Peyer's patch (tissue), 4 donors: ENCODE measurements around the gene SLC16A11. TPM values are rescaled to one million over a fixed set of nuclear protein-coding genes. Genes with fewer than 3 reads are reported as not detected.

Source experiments
- DNase-seq, 3 donors: peaks; one replicate each; pipeline ENCODE4 v3.0.0-alpha.2; 2017 to 2019
- H3K27ac ChIP-seq, 4 donors: fragments of 200-600 bp; sonication (generic); one replicate each; pipeline ENCODE4 v1.5.1; 2016 to 2019
- H3K27me3 ChIP-seq, 2 donors: fragments of 200-600 bp; sonication (generic); one replicate each; pipeline ENCODE4 v1.5.1; 2019
- H3K36me3 ChIP-seq, 3 donors: fragments of 200-600 bp; sonication (generic); one replicate each; pipeline ENCODE4 v1.5.1; 2016 to 2019
- H3K4me1 ChIP-seq, 4 donors: fragments of 200-600 bp; sonication (generic); one replicate each; pipeline ENCODE4 v1.5.1; 2016 to 2019
- H3K4me3 ChIP-seq, 4 donors: fragments of 200-600 bp; sonication (generic); 1 replicate in 3 of 4; 2 replicates in 1 of 4; pipeline ENCODE4 v1.5.1; 2016 to 2019; ENCODE audit warnings: mild to moderate bottlenecking in 1 of 4
- H3K9me3 ChIP-seq, 4 donors: fragments of 200-600 bp; sonication (generic); one replicate each; pipeline ENCODE4 v1.5.1; 2016 to 2019; ENCODE audit warnings: mild to moderate bottlenecking in 1 of 4
- POLR2A ChIP-seq, 2 donors: fragments of 450-650 bp; IDR thresholded peaks; one replicate each; pipeline ENCODE4 v1.5.1; 2017; ENCODE audit warnings: antibody characterized with exemption in 2 of 2, mild to moderate bottlenecking in 2 of 2, moderate library complexity in 2 of 2
- total RNA-seq, 4 donors: library from RNA; depleted of rRNA; stranded (reverse); fragments of >200 nt; gene quantifications; one replicate each; pipeline ENCODE4 v1.1.0, GENCODE V29; 2016
- TF ChIP-seq, protein P1 (sequence below), 6 experiments: fragments of 450-650 bp in 4 of 6; fragments of 200-600 bp in 2 of 6; sonication (generic) in 1 of 6; IDR thresholded peaks; one replicate each; pipeline ENCODE4 v1.5.1; 2017 to 2019; ENCODE audit warnings: antibody characterized with exemption in 6 of 6, mild to moderate bottlenecking in 3 of 6, moderate library complexity in 1 of 6

The SLC16A11 gene
- total RNA-seq, 4 donors from 2014 or later, result 0.94 to 1.1 TPM; not detected in 2

DNA sequence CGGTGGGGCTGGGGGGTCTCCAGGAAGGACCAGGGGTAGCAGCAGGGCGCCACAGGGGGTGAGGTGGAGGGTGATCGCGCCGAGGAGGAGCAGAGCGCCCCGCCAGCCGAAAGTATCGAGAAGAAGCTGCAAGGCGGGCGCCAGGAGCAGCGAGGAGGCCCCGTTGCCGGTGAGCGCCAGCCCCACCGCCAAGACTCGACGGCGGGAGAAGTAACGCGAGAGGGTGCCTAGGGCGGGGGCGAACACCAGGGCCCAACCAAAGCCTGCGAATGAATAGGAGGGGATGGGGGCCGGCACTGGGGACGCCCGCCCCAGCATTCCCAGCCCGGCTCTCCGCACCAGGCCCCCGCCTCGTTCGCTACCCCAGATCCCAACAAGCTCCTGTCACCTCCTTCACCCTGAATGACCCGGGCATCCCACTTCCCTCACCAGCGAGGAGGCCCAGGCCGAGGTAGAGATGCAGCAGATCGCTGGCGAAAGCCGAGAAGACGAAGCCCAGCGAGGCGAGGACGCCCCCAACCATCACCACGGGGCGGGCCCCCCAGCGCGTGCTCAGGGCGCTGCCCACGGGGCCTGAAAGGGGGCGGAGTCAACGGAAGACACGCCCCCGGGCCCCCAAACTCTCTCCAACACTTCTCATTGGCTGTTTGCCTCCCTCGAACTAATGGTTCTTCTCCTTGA, 1.3 kb downstream of the SLC16A11 start:
- H3K4me1 ChIP-seq, result peaks cover 9 to 53% (median 24%) of the 10 kb centered on the region in 4 donors
- DNase-seq, result peak in 2 of 3 donors; percentile 27 to 53
- H3K36me3 ChIP-seq, result no peaks in the 10 kb centered on the region
- peak overlapping the region; percentile 26 to 58 (median 54) for H3K4me3 ChIP-seq
- no peak for TF ChIP-seq POLR2A (IDR thresholded peaks at IDR 0.05)
- TF ChIP-seq, protein P1, sequence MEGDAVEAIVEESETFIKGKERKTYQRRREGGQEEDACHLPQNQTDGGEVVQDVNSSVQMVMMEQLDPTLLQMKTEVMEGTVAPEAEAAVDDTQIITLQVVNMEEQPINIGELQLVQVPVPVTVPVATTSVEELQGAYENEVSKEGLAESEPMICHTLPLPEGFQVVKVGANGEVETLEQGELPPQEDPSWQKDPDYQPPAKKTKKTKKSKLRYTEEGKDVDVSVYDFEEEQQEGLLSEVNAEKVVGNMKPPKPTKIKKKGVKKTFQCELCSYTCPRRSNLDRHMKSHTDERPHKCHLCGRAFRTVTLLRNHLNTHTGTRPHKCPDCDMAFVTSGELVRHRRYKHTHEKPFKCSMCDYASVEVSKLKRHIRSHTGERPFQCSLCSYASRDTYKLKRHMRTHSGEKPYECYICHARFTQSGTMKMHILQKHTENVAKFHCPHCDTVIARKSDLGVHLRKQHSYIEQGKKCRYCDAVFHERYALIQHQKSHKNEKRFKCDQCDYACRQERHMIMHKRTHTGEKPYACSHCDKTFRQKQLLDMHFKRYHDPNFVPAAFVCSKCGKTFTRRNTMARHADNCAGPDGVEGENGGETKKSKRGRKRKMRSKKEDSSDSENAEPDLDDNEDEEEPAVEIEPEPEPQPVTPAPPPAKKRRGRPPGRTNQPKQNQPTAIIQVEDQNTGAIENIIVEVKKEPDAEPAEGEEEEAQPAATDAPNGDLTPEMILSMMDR (IDR thresholded peaks at IDR 0.05), result no peak
- H3K27ac ChIP-seq, result peak overlapping the region in 1 of 4 donors; percentile 68
- peaks cover 0 to 6% of the 10 kb centered on the region in 2 donors for H3K27me3 ChIP-seq
- no peaks in the 10 kb centered on the region for H3K9me3 ChIP-seq

DNA sequence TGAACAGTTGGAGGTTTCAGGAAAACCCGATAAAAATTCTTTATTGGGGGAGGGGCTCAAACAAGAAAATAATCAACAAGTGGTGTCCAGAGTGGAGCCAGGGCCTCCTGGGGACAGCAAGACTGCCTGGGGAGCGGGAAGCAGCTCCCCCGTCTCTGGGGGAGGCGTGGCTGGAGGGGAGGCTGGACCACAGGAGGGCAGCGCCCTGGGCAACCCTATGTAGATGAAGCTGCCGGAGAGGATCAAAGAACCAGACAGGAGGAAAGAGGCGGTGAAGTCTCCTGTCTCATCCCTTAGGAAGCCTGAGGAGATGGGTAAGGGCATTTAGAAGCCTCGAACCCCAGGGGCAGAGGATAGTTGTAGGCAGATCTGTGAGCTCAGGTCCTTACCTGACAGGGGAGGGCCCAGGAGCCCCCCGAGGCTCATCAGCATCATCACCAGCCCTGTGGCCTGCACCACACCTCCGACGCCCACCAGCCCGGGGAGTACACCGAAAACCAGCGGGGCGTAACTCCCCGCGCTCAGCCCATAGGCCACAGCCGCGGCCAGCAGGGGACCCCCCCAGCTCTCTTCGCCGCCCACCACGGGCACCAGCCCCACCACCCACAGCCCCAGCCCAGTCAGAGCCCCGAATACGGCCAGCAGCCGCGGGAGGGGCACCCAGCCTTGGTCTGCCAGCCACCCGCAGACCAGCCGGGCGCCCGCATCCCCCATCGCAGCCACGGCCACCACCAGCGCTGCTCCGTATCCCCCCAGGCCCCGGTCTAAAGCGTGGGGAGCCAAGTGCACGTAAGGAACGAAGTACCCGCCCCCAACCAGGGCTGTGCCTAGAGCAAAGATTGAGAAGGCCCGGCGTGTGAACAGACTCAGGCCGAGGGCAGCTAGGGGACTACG, 2.0 kb downstream of the SLC16A11 start:
- H3K4me1 ChIP-seq, result peaks cover 9 to 47% (median 24%) of the 10 kb centered on the region in 4 donors

DNA sequence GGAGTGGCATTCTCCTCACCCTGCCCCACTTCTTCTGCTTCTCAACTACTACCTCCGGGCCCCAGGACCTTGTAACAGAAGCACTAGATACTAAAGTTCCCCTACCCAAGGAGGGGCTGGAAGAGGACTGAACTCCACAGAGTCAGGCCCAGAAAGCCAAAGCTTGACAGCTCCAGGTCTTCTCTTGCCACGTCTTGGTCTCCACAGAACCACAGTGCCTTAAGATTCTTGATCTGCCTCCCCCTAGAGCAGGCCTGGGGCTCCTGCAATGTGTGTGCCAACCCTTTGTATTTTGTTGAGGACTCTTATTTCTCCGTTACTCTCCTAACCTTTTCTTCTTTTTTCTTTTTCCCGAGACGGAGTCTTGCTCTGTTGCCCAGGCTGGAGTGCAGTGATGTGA, 4.1 kb downstream of the SLC16A11 start:
- TF ChIP-seq, protein P1 (IDR thresholded peaks at IDR 0.05), result no peak
- no peak for TF ChIP-seq POLR2A (IDR thresholded peaks at IDR 0.05)

More for the DNA sequence above, 2.0 kb downstream of the SLC16A11 start:
- H3K27me3 ChIP-seq, result peaks cover 0 to 6% of the 10 kb centered on the region in 2 donors
- H3K27ac ChIP-seq, result peak overlapping the region in 1 of 4 donors; percentile 68
- TF ChIP-seq, protein P1 (IDR thresholded peaks at IDR 0.05), result no peak
- TF ChIP-seq POLR2A (IDR thresholded peaks at IDR 0.05), result no peak
- H3K4me3 ChIP-seq, result peak overlapping the region; percentile 26 to 58 (median 54)
- peak; percentile 37 to 60 (median 55) for DNase-seq
- H3K36me3 ChIP-seq, result no peaks in the 10 kb centered on the region
- no peaks in the 10 kb centered on the region for H3K9me3 ChIP-seq

DNA sequence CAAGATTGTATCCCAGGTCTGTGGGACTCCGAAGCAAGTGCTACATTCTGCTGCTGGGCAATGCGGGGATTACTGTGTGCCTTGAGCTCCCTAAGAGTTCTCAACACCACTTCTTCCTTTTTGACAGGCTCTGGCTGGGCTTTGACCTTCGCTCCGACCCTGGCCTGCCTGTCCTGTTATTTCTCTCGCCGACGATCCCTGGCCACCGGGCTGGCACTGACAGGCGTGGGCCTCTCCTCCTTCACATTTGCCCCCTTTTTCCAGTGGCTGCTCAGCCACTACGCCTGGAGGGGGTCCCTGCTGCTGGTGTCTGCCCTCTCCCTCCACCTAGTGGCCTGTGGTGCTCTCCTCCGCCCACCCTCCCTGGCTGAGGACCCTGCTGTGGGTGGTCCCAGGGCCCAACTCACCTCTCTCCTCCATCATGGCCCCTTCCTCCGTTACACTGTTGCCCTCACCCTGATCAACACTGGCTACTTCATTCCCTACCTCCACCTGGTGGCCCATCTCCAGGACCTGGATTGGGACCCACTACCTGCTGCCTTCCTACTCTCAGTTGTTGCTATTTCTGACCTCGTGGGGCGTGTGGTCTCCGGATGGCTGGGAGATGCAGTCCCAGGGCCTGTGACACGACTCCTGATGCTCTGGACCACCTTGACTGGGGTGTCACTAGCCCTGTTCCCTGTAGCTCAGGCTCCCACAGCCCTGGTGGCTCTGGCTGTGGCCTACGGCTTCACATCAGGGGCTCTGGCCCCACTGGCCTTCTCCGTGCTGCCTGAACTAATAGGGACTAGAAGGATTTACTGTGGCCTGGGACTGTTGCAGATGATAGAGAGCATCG, 5.6 kb downstream of the SLC16A11 start:
- Histone ChIP-seq H3K27ac (peak overlapping the region in 1 of 4 donors; percentile 64), H3K4me1 (peaks cover 7 to 33% (median 24%) of the 10 kb centered on the region in 4 donors), H3K9me3 (no peaks in the 10 kb centered on the region), H3K27me3 (peaks cover 0 to 6% of the 10 kb centered on the region in 2 donors), H3K36me3 (no peaks in the 10 kb centered on the region), H3K4me3 (peak overlapping the region in 1 of 4 donors; percentile 22)
- DNase-seq, result peak in 2 of 3 donors; percentile 57 to 59
- TF ChIP-seq, protein P1 (IDR thresholded peaks at IDR 0.05), result no peak
- TF ChIP-seq POLR2A (IDR thresholded peaks at IDR 0.05), result no peak

More for the DNA sequence above, 4.1 kb downstream of the SLC16A11 start:
- Histone ChIP-seq H3K4me1 (peaks cover 7 to 43% (median 28%) of the 10 kb centered on the region in 4 donors), H3K4me3 (no peak overlapping the region), H3K9me3 (no peaks in the 10 kb centered on the region), H3K27ac (no peak overlapping the region), H3K36me3 (no peaks in the 10 kb centered on the region), H3K27me3 (peaks cover 0 to 6% of the 10 kb centered on the region in 2 donors)
- DNase-seq, result no peak
